Thoracic aorta (tissue), 2 donors: Measurements from ENCODE around the gene KCNMB2. TPM values are rescaled to one million over a fixed set of nuclear protein-coding genes. Genes with fewer than 3 reads are reported as not detected.

Source experiments
- ATAC-seq: fragments of 150-250 bp; one replicate; pipeline ENCODE4 v1.8.0; 2017; ENCODE audit warnings: low read depth; ENCODE audit not compliant: insufficient number of reproducible peaks, low FRiP score
- DNase-seq: peaks from one replicate; pipeline ENCODE4 v3.0.0-alpha.2; 2020; ENCODE audit warnings: low spot score
- H3K27ac ChIP-seq, 2 donors: fragments of 200-600 bp; sonication (generic); 1 replicate in 1 of 2; 2 replicates in 1 of 2; pipeline ENCODE4 v1.5.1; 2016; ENCODE audit warnings: mild to moderate bottlenecking in 2 of 2, moderate library complexity in 2 of 2
- H3K27me3 ChIP-seq: fragments of 200-600 bp; sonication (generic); replicated peaks from 2 replicates; pipeline ENCODE4 v1.6.0; 2016; ENCODE audit warnings: mild to moderate bottlenecking; ENCODE audit not compliant: insufficient read depth
- H3K36me3 ChIP-seq: fragments of 200-600 bp; sonication (generic); one replicate; pipeline ENCODE4 v1.5.1; 2016
- H3K4me1 ChIP-seq, 2 donors: fragments of 200-600 bp; sonication (generic); 1 replicate in 1 of 2; 2 replicates in 1 of 2; pipeline versions ENCODE4 v1.5.1 to v1.6.0; 2016; ENCODE audit warnings: low read depth in 2 of 2, mild to moderate bottlenecking in 1 of 2; ENCODE audit not compliant: control insufficient read depth in 1 of 2
- H3K4me3 ChIP-seq: fragments of 200-600 bp; sonication (generic); 2 replicates; pipeline ENCODE4 v1.5.1; 2016; ENCODE audit warnings: mild to moderate bottlenecking
- H3K9me3 ChIP-seq: fragments of 200-600 bp; sonication (generic); 2 replicates; pipeline ENCODE4 v1.5.1; 2016
- total RNA-seq, 2 donors: library from RNA; depleted of rRNA; stranded (reverse); fragments of >200 nt; gene quantifications; one replicate each; pipeline versions ENCODE4 v1.1.0 to v1.2.3, GENCODE V29; 2016
- TF ChIP-seq, protein P1 (sequence below): fragments of 200-600 bp; sonication (generic); IDR thresholded peaks from one replicate; pipeline ENCODE4 v1.5.1; 2019; ENCODE audit warnings: antibody characterized with exemption

The KCNMB2 gene
- total RNA-seq, 2 donors from 2014 or later = not detected

DNA sequence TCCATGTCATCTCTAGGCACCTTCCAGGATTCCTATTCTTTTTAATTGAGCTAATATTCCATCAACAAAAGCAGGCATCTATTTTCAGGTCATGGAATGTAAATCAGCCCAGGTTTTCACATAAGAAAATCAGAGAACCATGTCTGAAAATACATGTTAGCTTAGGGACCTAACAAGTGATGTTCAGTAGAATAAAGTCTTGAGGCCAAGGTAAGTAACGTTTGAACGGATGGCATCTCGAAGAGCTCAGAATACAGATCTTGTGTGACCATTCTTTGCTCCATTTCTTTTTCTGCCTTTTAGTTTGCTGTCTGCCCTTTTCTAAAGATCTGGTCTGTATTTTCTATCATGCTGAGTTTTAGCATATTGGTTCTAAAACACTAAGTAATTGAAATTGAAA lies 16.5 kb upstream of the KCNMB2 start:
- Histone ChIP-seq H3K9me3 (no peaks in the 10 kb centered on the region), H3K27me3 (no peaks in the 10 kb centered on the region), H3K27ac (no peak overlapping the region), H3K4me1 (no peaks in the 10 kb centered on the region), H3K36me3 (no peaks in the 10 kb centered on the region), H3K4me3 (no peak overlapping the region)
- no peak for DNase-seq
- TF ChIP-seq, protein P1, sequence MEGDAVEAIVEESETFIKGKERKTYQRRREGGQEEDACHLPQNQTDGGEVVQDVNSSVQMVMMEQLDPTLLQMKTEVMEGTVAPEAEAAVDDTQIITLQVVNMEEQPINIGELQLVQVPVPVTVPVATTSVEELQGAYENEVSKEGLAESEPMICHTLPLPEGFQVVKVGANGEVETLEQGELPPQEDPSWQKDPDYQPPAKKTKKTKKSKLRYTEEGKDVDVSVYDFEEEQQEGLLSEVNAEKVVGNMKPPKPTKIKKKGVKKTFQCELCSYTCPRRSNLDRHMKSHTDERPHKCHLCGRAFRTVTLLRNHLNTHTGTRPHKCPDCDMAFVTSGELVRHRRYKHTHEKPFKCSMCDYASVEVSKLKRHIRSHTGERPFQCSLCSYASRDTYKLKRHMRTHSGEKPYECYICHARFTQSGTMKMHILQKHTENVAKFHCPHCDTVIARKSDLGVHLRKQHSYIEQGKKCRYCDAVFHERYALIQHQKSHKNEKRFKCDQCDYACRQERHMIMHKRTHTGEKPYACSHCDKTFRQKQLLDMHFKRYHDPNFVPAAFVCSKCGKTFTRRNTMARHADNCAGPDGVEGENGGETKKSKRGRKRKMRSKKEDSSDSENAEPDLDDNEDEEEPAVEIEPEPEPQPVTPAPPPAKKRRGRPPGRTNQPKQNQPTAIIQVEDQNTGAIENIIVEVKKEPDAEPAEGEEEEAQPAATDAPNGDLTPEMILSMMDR = no peak
- no peak for ATAC-seq

DNA sequence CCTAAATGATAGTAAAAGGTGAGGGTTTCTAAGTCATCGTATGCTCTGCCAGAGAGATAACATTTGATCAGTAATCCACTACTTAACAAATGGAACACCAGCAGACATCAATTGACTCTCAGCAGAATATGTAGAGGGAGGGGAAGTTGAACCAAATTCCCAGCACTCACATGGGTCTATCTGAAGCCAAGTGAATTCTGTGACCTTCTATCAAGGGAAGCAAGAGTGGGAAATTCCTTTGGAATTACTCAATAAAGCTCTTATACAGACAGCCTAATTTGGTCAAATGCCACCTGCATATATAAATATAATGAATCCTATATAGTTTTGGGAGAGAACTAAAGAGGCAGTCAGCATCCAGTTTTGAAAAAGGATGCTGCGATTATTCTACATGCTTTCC lies 15.8 kb upstream of the KCNMB2 start:
- Histone ChIP-seq H3K4me3 (no peak overlapping the region), H3K9me3 (no peaks in the 10 kb centered on the region), H3K27me3 (no peaks in the 10 kb centered on the region), H3K27ac (no peak overlapping the region), H3K4me1 (no peaks in the 10 kb centered on the region), H3K36me3 (no peaks in the 10 kb centered on the region)
- DNase-seq = no peak
- ATAC-seq = no peak
- TF ChIP-seq, protein P1 = no peak

DNA sequence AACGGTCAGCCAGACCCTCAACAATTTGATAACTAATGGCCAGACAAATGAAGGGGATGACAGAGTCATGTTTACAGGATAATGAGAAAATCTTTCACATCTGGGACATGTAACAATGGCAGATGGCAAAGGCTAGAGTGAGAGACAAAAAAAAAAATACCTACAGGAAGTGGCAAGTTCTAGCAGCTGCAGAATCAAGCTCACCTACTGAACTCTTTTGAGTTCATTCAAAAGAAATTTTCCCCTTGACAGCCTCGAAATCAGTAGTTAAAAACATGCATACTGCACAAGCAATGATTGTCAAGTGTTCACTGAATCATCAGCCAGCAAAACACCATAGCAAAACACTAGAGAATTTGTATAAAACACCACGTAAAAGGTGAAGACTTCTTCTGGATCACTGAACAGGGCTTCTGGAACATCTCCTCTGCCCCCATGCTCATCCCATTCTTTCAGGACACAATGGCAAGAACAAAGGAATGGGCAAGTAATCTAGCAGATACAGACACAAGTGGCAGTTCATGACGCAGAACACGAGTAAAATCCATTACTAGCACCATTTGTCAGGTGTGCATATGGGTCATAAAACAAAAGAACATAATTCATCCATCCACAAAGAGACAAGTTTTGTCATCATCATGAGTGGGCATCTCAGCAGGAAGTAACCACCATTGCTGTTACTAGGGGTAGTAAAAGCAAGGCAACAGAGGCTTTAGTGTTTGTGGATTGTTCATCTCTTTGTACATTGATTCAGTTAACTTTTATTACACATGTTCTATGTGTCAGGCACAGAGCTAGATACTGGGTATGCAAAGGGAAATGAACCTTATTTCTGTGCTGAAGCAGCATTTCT lies 13.8 kb upstream of the KCNMB2 start:
- TF ChIP-seq, protein P1 = no peak
- no peak overlapping the region for H3K27ac ChIP-seq
- no peak for ATAC-seq

DNA sequence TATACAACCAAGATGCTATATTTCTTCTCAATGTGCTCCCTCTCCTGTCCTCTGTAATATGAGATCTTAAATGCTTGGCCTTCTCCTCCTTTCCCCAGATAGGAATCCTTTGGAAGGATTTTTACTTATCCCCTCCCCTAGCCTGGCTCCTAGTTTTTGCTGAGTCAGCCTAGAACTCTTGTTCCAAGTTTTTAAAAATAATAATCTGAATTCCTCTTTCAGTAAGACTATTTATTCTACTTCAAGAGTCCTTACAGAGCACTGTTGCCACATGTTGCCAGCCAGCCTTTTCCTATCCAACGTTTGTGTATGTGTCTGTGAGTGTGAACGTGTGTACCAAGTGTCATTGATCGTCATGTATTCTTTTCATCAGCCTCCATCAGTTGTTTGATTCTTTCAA lies 11.0 kb upstream of the KCNMB2 start:
- Histone ChIP-seq H3K9me3 (no peaks in the 10 kb centered on the region), H3K4me3 (no peak overlapping the region), H3K27ac (no peak overlapping the region), H3K27me3 (no peaks in the 10 kb centered on the region), H3K4me1 (no peaks in the 10 kb centered on the region), H3K36me3 (no peaks in the 10 kb centered on the region)
- TF ChIP-seq, protein P1 = no peak
- DNase-seq (no peak), ATAC-seq (no peak)

More for the DNA sequence above, 13.8 kb upstream of the KCNMB2 start:
- Histone ChIP-seq H3K4me3 (no peak overlapping the region), H3K9me3 (no peaks in the 10 kb centered on the region), H3K4me1 (no peaks in the 10 kb centered on the region), H3K36me3 (no peaks in the 10 kb centered on the region), H3K27me3 (no peaks in the 10 kb centered on the region)
- DNase-seq = no peak

DNA sequence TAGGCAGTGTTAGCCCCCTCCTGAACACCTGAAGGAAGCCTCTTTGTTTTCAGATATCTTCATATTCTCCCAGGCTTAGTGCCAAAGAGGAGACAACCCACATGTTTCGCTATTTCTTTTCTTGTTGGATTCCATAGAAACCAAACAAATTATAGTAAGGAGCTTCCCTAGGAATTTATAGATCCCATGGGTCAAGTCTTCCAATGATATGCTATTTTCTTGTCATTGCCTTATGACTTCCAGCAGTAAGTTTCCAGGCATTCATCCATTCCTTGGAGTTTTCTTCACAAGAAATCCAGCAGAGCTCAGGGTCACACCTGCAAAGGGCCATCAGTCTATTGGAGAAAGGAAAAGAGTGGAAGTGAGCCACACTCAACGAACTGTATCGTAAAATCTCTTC lies 9.9 kb upstream of the KCNMB2 start:
- TF ChIP-seq, protein P1 = no peak
- H3K27ac ChIP-seq = no peak overlapping the region
- H3K4me1 ChIP-seq = no peaks in the 10 kb centered on the region
- no peaks in the 10 kb centered on the region for H3K36me3 ChIP-seq
- no peaks in the 10 kb centered on the region for H3K27me3 ChIP-seq
- ATAC-seq = no peak
- H3K9me3 ChIP-seq = no peaks in the 10 kb centered on the region
- no peak for DNase-seq
- no peak overlapping the region for H3K4me3 ChIP-seq
